ENCODE data around the gene BTG1.
"Not testable (repeated sequence)": the region's sequence is repeated elsewhere in the genome, so short reads cannot be mapped to it uniquely, and the experiment has no call there.

The BTG1 gene

DNA sequence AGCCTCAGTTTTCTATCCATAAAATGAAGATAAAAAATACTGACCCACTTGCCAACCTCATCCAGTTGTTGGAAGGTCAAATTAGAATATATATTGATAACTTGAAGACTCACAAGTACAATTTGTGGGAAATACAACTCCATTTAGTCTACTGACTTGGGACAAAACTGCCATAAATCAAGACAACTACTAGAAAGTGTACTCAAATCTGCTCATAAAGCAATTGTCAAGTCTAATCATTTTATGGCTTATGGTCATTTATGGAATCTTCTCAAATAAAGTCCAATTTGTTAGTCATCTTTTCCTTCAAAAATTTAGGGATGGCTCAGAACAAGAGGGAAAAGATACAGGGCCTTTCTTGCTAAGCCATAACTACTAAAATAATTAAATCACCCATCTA, 7.0 kb downstream of the BTG1 start:
- Histone ChIP-seq H3K4me3 (ENCODE audit: low read depth, low read length) (no peak overlapping the region), H3K4me1 (ENCODE audit: control insufficient read depth, insufficient read depth, low read length) (peaks cover 36% of the 10 kb centered on the region), H3K36me3 (ENCODE audit: control insufficient read depth, insufficient read depth, low read length) (no peaks in the 10 kb centered on the region), H3K27me3 (ENCODE audit: control insufficient read depth, insufficient read depth, low read length) (no peaks in the 10 kb centered on the region), H3K9ac (ENCODE audit: low read depth, low read length) (no peak overlapping the region), H3K9me3 (ENCODE audit: control insufficient read depth, insufficient read depth, low read length) (no peaks in the 10 kb centered on the region)

GRCh38 chr12:92138144-92138543, 7.5 kb downstream of the BTG1 start:
- Histone ChIP-seq H3K4me3 (ENCODE audit: low read depth, low read length) (no peak overlapping the region), H3K36me3 (ENCODE audit: control insufficient read depth, insufficient read depth, low read length) (no peaks in the 10 kb centered on the region), H3K9ac (ENCODE audit: low read depth, low read length) (no peak overlapping the region), H3K27me3 (ENCODE audit: control insufficient read depth, insufficient read depth, low read length) (no peaks in the 10 kb centered on the region), H3K4me1 (ENCODE audit: control insufficient read depth, insufficient read depth, low read length) (peaks cover 36% of the 10 kb centered on the region), H3K9me3 (ENCODE audit: control insufficient read depth, insufficient read depth, low read length) (no peaks in the 10 kb centered on the region)

DNA sequence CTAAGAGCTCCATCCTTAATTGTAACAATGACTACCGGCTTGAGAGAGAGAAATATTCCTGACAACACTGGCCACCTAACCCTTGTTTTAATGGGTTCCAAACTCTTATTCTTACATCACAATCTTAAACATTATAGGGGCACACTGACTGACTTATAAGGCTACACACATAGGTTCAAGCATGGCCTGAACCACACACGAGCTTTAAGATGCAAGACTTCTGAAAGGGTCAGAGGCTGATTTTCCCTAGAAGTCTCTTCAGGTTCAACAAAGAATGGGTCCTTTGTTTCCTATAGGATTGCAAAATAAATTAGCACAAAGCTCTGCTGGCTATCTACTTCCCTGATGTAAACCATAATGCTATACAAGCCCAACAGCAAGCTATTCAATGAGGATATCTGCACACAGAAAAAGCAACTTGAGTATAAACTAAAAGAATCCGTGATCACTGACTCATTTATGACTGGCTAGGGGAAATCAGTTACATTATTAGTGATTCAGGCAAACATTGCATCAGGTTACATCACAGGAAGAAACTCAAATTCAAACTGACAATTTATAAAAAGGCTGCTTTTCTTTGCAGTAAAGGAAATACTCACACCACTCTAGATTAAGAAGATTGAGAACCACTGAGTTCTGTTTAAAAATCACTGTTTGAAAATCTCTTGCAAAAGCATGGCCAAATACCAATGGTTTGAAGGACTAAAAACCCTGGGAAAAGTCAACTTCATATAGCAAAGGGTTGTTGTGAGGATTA, 8.5 kb downstream of the BTG1 start:
- H3K4me3 ChIP-seq (ENCODE audit: low read depth, low read length) = no peak overlapping the region
- H3K9ac ChIP-seq (ENCODE audit: low read depth, low read length) = no peak overlapping the region
- H3K9me3 ChIP-seq (ENCODE audit: control insufficient read depth, insufficient read depth, low read length) = no peaks in the 10 kb centered on the region
- H3K36me3 ChIP-seq (ENCODE audit: control insufficient read depth, insufficient read depth, low read length) = no peaks in the 10 kb centered on the region
- H3K4me1 ChIP-seq (ENCODE audit: control insufficient read depth, insufficient read depth, low read length) = peaks cover 36% of the 10 kb centered on the region
- no peaks in the 10 kb centered on the region for H3K27me3 ChIP-seq (ENCODE audit: control insufficient read depth, insufficient read depth, low read length)

GRCh38 chr12:92136026-92136730, 9.5 kb downstream of the BTG1 start:
- Histone ChIP-seq H3K4me3 (ENCODE audit: low read depth, low read length) (no peak overlapping the region), H3K36me3 (ENCODE audit: control insufficient read depth, insufficient read depth, low read length) (no peaks in the 10 kb centered on the region), H3K9me3 (ENCODE audit: control insufficient read depth, insufficient read depth, low read length) (no peaks in the 10 kb centered on the region), H3K27me3 (ENCODE audit: control insufficient read depth, insufficient read depth, low read length) (no peaks in the 10 kb centered on the region), H3K9ac (ENCODE audit: low read depth, low read length) (no peak overlapping the region), H3K4me1 (ENCODE audit: control insufficient read depth, insufficient read depth, low read length) (peaks cover 36% of the 10 kb centered on the region)

DNA sequence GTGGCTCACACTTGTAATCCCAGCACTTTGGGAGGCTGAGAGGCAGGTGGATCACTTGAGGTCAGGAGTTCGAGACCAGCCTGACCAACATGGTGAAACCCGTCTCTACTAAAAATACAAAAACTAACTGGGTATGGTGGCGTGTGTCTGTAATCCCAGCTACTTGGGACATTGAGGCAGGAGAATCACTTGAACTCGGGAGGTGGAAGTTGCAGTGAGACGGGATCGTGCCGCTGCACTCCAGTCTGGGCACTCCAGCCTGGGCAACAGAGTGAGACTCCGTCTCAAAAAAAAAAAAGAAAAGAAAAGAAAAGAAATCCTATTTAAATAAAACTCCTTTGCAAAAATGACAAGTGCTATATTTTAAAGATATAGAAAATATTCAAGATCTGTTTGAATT, 10.1 kb downstream of the BTG1 start:
- not testable (repeated sequence) for H3K27me3 ChIP-seq (ENCODE audit: control insufficient read depth, insufficient read depth, low read length); H3K9ac ChIP-seq (ENCODE audit: low read depth, low read length); H3K36me3 ChIP-seq (ENCODE audit: control insufficient read depth, insufficient read depth, low read length); H3K9me3 ChIP-seq (ENCODE audit: control insufficient read depth, insufficient read depth, low read length); H3K4me3 ChIP-seq (ENCODE audit: low read depth, low read length)
- H3K4me1 ChIP-seq (ENCODE audit: control insufficient read depth, insufficient read depth, low read length) = peaks cover 36% of the 10 kb centered on the region

DNA sequence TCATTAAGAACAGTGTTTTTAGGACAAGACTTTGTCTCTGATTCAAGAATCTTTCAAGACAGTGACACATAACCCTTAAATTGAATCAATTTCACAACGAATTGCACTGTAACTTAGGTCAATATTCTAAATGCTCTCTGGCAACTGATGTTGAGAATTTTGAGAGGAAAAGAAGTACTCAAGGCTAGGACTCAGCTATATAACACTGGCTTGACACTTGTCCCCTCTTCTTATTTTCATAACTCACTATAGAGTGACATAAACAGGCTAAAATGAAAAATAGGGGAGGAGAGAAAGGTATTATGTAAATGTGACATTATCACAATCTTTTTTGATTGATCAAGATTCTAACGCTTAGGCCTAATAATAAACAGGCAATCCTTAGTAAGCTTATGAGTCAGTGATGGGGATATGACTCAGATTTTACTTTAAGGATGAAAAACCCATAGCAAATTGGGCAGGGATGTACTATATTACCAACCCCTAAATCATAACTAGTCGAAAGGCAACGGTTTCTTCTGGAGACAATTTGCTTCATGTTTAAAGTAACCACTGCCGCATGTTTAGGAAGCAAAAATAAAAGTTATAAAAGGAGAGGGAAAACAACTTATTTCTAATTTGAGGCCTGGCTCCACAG, 10.9 kb downstream of the BTG1 start:
- peaks cover 31% of the 10 kb centered on the region for H3K4me1 ChIP-seq (ENCODE audit: control insufficient read depth, insufficient read depth, low read length)
- H3K4me3 ChIP-seq (ENCODE audit: low read depth, low read length) = no peak overlapping the region
- H3K27me3 ChIP-seq (ENCODE audit: control insufficient read depth, insufficient read depth, low read length) = no peaks in the 10 kb centered on the region
- no peaks in the 10 kb centered on the region for H3K9me3 ChIP-seq (ENCODE audit: control insufficient read depth, insufficient read depth, low read length)
- no peaks in the 10 kb centered on the region for H3K36me3 ChIP-seq (ENCODE audit: control insufficient read depth, insufficient read depth, low read length)
- H3K9ac ChIP-seq (ENCODE audit: low read depth, low read length) = no peak overlapping the region

- H3K4me1 ChIP-seq (ENCODE audit: control insufficient read depth, insufficient read depth, low read length) = peaks cover 28% of the 10 kb centered on the region
- no peak overlapping the region for H3K9ac ChIP-seq (ENCODE audit: low read depth, low read length)
Measured at GRCh38 chr12:92133795-92134637, 11.6 kb downstream of the BTG1 start.

GRCh38 chr12:92133171-92133570, 12.5 kb downstream of the BTG1 start:
- Histone ChIP-seq H3K27me3 (ENCODE audit: control insufficient read depth, insufficient read depth, low read length) (no peaks in the 10 kb centered on the region), H3K4me3 (ENCODE audit: low read depth, low read length) (no peak overlapping the region), H3K9ac (ENCODE audit: low read depth, low read length) (no peak overlapping the region), H3K9me3 (ENCODE audit: control insufficient read depth, insufficient read depth, low read length) (no peaks in the 10 kb centered on the region), H3K4me1 (ENCODE audit: control insufficient read depth, insufficient read depth, low read length) (peaks cover 23% of the 10 kb centered on the region), H3K36me3 (ENCODE audit: control insufficient read depth, insufficient read depth, low read length) (no peaks in the 10 kb centered on the region)

More at GRCh38 chr12:92133795-92134637, 11.6 kb downstream of the BTG1 start:
- Histone ChIP-seq H3K9me3 (ENCODE audit: control insufficient read depth, insufficient read depth, low read length) (no peaks in the 10 kb centered on the region), H3K36me3 (ENCODE audit: control insufficient read depth, insufficient read depth, low read length) (no peaks in the 10 kb centered on the region), H3K4me3 (ENCODE audit: low read depth, low read length) (no peak overlapping the region), H3K27me3 (ENCODE audit: control insufficient read depth, insufficient read depth, low read length) (no peaks in the 10 kb centered on the region)

DNA sequence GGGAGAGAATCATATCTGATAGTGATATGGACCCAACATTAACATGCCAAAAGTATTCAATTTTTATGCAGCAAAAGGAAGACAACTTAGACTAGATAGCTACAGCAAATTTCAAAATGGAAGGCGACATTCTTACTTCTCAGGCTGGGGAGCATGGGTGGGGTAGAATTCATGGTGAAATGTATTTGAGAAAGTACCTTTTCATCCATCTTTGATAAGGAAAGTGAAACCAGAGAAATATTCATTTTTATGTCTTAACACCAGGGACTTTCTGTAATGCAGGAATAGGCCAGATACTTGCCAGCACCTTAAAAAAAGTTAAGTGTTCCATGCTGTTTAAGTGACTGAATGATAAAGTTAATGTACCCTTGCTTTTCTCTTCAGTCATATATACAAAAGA, 13.4 kb downstream of the BTG1 start:
- Histone ChIP-seq H3K36me3 (ENCODE audit: control insufficient read depth, insufficient read depth, low read length) (no peaks in the 10 kb centered on the region), H3K9ac (ENCODE audit: low read depth, low read length) (no peak overlapping the region), H3K4me1 (ENCODE audit: control insufficient read depth, insufficient read depth, low read length) (peaks cover 14% of the 10 kb centered on the region), H3K4me3 (ENCODE audit: low read depth, low read length) (no peak overlapping the region), H3K27me3 (ENCODE audit: control insufficient read depth, insufficient read depth, low read length) (no peaks in the 10 kb centered on the region), H3K9me3 (ENCODE audit: control insufficient read depth, insufficient read depth, low read length) (no peaks in the 10 kb centered on the region)

GRCh38 chr12:92130999-92131398, 14.6 kb downstream of the BTG1 start:
- H3K4me1 ChIP-seq (ENCODE audit: control insufficient read depth, insufficient read depth, low read length) = peaks cover 7% of the 10 kb centered on the region
- no peaks in the 10 kb centered on the region for H3K9me3 ChIP-seq (ENCODE audit: control insufficient read depth, insufficient read depth, low read length)
- no peak overlapping the region for H3K4me3 ChIP-seq (ENCODE audit: low read depth, low read length)
- H3K9ac ChIP-seq (ENCODE audit: low read depth, low read length) = no peak overlapping the region
- H3K27me3 ChIP-seq (ENCODE audit: control insufficient read depth, insufficient read depth, low read length) = no peaks in the 10 kb centered on the region
- no peaks in the 10 kb centered on the region for H3K36me3 ChIP-seq (ENCODE audit: control insufficient read depth, insufficient read depth, low read length)

- no peak overlapping the region for H3K9ac ChIP-seq (ENCODE audit: low read depth, low read length)
- H3K27me3 ChIP-seq (ENCODE audit: control insufficient read depth, insufficient read depth, low read length) = no peaks in the 10 kb centered on the region
- H3K4me1 ChIP-seq (ENCODE audit: control insufficient read depth, insufficient read depth, low read length) = peaks cover 7% of the 10 kb centered on the region
- H3K9me3 ChIP-seq (ENCODE audit: control insufficient read depth, insufficient read depth, low read length) = no peaks in the 10 kb centered on the region
- H3K4me3 ChIP-seq (ENCODE audit: low read depth, low read length) = no peak overlapping the region
- H3K36me3 ChIP-seq (ENCODE audit: control insufficient read depth, insufficient read depth, low read length) = no peaks in the 10 kb centered on the region
Measured at GRCh38 chr12:92129609-92130008, 16.0 kb downstream of the BTG1 start.

Data from iPS-15b (cell line).